Caki2 (cell line): ENCODE measurements around the gene KCNK5. TPM values are rescaled to one million over a fixed set of nuclear protein-coding genes. Genes with fewer than 3 reads are reported as not detected.

Source experiments
- DNase-seq: peaks from one replicate; pipeline ENCODE4 v3.0.0-alpha.2; 2015; ENCODE audit warnings: low read depth
- in situ Hi-C: cut with HindIII; loops from 2 replicates; pipeline ENCODE4 v1.10.0; 2016; ENCODE audit warnings: low sequenced_read_pairs, low pct_unique_long_range_greater_than_20kb, mixed read lengths
- total RNA-seq: library from RNA; depleted of rRNA; stranded (reverse); fragments of >200 nt; shearing (Covaris generic); gene quantifications from 2 replicates; pipeline ENCODE4 v1.2.3, GENCODE V29; 2014; ENCODE audit warnings: low replicate concordance; rRNA removed

KCNK5 gene
- total RNA-seq, 1 experiment from 2014 or later, result 0.74 TPM

DNA sequence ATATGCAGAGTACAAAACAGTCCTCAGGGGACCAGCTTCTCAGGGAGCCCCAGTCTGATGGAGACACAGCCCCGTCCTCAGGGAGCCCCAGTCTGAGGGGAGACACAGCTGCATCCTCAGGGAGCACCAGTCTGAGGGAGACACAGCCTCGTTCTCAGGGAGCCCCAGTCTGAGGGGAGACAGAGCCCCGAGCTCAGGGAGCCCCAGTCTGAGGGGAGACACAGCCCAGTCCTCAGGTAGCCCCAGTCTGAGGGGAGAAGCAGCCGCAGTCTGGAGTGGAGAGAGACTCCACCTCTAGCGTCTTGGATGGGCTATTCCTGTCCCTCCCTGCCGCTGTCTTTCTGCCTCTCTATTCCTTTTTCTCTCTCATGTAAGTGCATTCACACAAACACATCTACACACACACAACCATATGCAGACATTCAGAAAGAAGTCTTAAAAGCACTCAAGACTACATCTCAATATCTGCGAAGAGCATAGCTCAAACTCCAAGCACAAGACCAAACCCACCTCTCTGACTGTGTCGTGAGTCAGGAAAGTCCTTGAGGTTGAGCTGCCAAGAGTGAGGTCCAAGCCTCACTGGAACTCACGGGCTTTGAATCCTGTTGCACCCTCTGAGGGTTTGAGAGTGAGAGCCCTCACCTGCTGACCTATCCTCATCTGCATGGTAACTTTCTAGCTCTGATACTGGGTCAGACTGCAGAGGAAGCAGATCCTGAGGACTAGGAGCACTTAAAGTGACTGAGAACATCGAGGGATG is 61.2 kb downstream of the KCNK5 start:
- no peak for DNase-seq
- in situ Hi-C loops, result no loop called here

DNA sequence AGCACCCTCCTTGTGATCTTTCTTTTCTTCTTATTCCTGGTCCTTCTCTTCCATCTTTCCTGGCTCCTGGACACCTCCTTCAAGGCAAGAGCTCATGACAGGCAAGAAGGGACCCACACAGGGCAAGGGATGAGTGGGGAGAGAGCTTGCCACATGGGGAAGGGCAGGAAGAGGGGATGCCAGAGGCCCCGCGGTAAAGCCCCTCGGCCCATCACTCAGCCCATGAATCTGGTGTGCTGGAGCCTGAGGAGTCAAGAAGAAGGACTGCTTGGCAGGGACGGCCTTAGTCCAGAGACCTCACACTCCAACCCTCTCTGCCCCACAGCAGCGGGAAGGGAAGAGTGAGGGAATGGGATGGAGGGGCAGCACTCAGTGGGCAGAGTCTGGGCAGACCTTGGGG is 62.0 kb downstream of the KCNK5 start:
- in situ Hi-C loops, result no loop called here
- DNase-seq, result no peak

- DNase-seq, result no peak
- in situ Hi-C loops, result no loop called here
Observed at GRCh38 chr6:39166912-39167290, 62.4 kb downstream of the KCNK5 start.

- in situ Hi-C loops, result no loop called here
- DNase-seq, result peak; percentile 59
Observed at GRCh38 chr6:39166189-39166911, 62.9 kb downstream of the KCNK5 start.

DNA sequence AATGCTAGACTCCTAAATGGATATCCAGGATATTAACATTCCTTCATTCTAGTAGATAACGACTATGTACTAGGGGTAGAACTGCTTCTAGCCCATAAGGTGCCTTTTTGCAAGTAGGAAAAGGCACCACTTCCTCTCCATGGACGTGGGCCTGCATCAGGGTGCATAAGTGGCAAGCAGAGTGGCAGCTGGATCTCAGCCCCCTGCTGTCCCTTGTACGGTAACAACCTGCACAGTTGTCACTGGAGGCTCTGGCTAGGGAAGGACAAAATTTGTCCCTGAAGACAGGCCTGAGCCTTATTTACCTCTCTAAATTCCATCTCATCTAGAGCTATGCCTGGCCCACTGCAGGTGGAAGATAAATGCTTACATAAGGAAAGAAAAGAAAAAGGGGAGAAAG is 71.8 kb downstream of the KCNK5 start:
- no peak for DNase-seq
- in situ Hi-C loops, result no loop called here

GRCh38 chr6:39156801-39157200 is 72.5 kb downstream of the KCNK5 start:
- in situ Hi-C loops, result no loop called here
- no peak for DNase-seq

- no peak for DNase-seq
- in situ Hi-C loops, result no loop called here
Observed at GRCh38 chr6:39154705-39155104, 74.6 kb downstream of the KCNK5 start.

DNA sequence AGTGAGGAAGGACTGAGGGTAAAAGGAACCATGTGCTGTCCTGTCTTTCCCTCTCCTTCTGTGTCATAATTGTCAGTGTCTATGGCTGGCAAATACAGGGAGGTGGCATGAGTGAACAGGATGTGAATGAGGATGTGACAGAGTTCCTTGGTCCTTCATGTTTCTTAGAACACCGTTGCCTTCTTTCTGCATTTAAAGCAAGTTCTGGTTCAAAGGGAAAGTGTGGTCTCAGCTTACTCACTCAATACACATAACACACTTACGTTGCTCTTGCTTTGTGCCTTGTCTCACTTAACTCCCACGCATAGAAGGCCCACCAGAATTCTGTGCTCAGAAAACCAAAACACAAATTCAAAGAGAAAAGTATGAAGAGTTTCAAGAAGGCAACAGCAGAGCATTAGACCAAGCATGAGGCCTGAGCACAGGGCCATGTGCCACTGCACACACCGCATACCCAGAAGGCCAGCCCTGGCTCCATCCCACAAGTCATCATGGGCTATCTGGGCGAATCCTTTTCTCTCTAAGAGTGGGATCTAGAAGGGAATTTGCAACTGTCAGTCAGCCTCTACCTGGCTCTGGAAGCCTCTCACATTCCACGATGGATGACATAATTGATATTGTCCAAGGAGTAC is 75.4 kb downstream of the KCNK5 start:
- in situ Hi-C loops, result no loop called here

DNA sequence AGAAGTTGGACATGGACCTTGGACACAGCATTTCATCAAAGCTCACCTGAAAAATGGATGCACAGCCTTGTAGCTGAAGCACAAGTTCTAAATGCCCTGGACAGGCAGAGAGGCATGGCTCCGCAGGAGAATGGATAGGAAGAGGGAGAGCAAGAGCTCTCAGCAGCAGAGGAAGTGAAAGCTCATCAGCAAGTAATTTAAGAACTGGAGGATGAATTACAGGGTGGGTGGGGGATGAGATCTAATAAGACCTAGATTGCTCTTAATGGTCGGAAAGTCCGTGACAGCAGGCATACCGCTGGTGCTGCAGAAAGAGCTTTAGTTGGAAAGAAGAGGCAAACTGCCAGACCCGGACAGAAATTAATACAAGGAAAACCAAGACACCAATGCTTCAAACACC is 77.0 kb downstream of the KCNK5 start:
- DNase-seq, result no peak
- in situ Hi-C loops, result no loop called here

More for the DNA sequence above, 75.4 kb downstream of the KCNK5 start:
- no peak for DNase-seq

DNA sequence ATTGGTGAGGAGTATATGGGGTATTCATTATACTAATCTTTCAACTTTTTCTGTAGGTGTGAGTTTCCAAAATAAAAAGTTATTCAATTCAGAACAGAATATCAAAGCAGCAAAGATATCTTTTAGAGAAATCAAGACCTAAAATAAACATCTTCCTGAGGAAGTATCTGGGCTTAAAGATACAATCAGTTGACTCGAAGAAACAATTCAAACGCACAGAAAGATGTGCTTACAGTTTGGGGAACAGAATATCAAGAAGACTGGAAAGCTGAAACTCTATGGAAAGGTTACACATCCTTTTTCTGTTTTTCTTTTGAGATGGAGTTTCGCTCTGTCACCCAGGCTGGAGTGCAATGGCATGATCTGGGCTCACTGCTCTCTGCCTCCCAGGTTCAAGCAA is 78.1 kb downstream of the KCNK5 start:
- DNase-seq, result no peak
- in situ Hi-C loops, result no loop called here

GRCh38 chr6:39144481-39145173 is 84.6 kb downstream of the KCNK5 start:
- no peak for DNase-seq

GRCh38 chr6:39143238-39143930 is 85.9 kb downstream of the KCNK5 start:
- no peak for DNase-seq
- in situ Hi-C loops, result no loop called here

More at GRCh38 chr6:39144481-39145173, 84.6 kb downstream of the KCNK5 start:
- in situ Hi-C loops, result no loop called here

GRCh38 chr6:39140556-39141167 is 88.6 kb downstream of the KCNK5 start:
- in situ Hi-C loops, result no loop called here
- no peak for DNase-seq

Other genes starting within 250 kb of the KCNK5 start
- not detected in 2 replicates for gene GLP1R, start 180.7 kb downstream of the KCNK5 start, total RNA-seq
- gene SAYSD1, start 114.3 kb downstream of the KCNK5 start, total RNA-seq, result 7.6 and 9.1 TPM in 2 replicates
- gene KCNK17, start 84.9 kb upstream of the KCNK5 start, total RNA-seq, result not detected in 2 replicates
- not detected in 2 replicates for gene KCNK16, start 93.2 kb upstream of the KCNK5 start, total RNA-seq